ENCODE measurements around the gene ELP2.

ELP2 gene

DNA sequence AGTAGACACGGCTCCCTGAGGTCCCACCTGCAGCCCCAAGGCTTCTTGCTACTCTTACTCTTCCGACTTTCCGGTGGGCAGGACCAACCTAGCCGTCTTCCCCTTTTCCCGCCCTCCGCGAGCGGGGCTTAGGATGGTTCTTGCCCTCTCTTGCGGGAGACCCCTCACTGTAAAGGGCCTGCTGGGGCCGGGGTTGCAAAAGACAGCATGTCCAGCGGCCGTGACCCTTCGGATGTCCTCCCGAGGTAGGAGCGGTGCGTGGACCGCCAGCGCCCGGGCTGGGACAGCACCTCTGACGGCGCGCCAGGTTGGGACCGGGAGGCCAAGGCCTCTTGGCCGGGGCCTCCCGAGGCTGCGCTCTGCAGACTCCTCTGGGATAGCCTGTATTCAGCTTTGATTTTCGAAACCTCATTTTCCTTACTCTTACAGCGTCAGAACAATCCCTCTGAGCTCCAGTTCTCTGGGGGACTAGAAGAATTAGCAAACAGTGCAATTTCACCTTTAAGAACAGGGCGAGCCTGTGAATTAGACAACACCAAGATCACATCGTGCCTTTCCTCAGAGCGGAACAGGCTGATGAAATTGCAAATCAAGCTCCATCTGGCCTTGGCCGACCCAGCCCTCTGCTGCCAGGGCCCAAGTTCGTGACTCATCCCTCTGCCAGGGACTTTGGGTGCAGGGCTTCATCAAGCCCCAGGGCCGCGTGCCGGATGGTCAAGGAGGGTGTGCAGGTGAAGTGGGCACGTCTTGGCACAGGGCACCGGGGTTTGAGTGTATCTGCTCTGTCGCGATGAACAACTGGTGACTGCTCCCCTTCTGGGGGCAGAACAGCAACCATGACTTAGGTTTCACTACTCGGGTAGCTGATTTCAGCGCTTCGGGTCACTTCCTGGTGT is 58.4 kb downstream of the ELP2 start:
- Histone ChIP-seq H3K14ac (ENCODE audit: low read length) (no peak overlapping the region), H3K79me1 (ENCODE audit: low read depth, low read length) (no peaks in the 10 kb centered on the region), H3K4me1 (ENCODE audit: control insufficient read depth in 2 of 2, insufficient read depth in 1 of 2, low read depth in 1 of 2, low read length in 2 of 2) (peaks cover 0 to 2% of the 10 kb centered on the region in 2 donors), H2AFZ (ENCODE audit: low read length) (peak overlapping the region; percentile 97), H3K9me3 (replicated peaks in 1 of 2; ENCODE audit: control insufficient read depth in 2 of 2, insufficient read depth in 1 of 2, low read depth in 1 of 2, low read length in 2 of 2) (no peaks in the 10 kb centered on the region), H3K27ac (replicated peaks; ENCODE audit: low read length) (no peak overlapping the region), H3K4me2 (ENCODE audit: insufficient read depth, low read length, poor library complexity, severe bottlenecking) (peak overlapping the region; percentile 97), H2BK120ac (ENCODE audit: low read depth, low read length) (no peak overlapping the region), H2BK5ac (ENCODE audit: low read length) (no peak overlapping the region), H3K9ac (ENCODE audit: low read depth, low read length, poor library complexity) (peak overlapping the region; percentile 56), H2AK5ac (ENCODE audit: low read depth, low read length) (no peak overlapping the region), H3K4me3 (ENCODE audit: low read length in 2 of 2) (peak overlapping the region; percentile 65 to 81), H3K36me3 (replicated peaks in 1 of 2; ENCODE audit: control insufficient read depth in 2 of 2, insufficient read depth in 2 of 2, low read length in 2 of 2) (no peaks in the 10 kb centered on the region), H2BK12ac (ENCODE audit: low read length) (no peak overlapping the region), H3K18ac (ENCODE audit: low read length) (peak overlapping the region; percentile 81), H3K4ac (ENCODE audit: low read length) (no peak overlapping the region), H2BK15ac (ENCODE audit: low read length) (no peak overlapping the region), H3K23ac (ENCODE audit: low read depth, low read length, poor library complexity) (peak overlapping the region; percentile 39), H4K8ac (ENCODE audit: low read depth, low read length) (no peak overlapping the region), H4K91ac (ENCODE audit: low read depth, low read length, poor library complexity) (no peak overlapping the region), H3K27me3 (ENCODE audit: control insufficient read depth in 3 of 3, insufficient read depth in 3 of 3, low read depth in 1 of 3, low read length in 3 of 3) (peaks cover 21 to 51% (median 41%) of the 10 kb centered on the region in 3 experiments)
- WGBS, 2 donors (ENCODE audit: extremely low coverage in 2 of 2, insufficient read length in 2 of 2, insufficient replicate concordance in 1 of 2): no CpG with 5 or more reads among the region's 43 CpGs
- DNase-seq (ENCODE audit: low spot score): no peak

DNA sequence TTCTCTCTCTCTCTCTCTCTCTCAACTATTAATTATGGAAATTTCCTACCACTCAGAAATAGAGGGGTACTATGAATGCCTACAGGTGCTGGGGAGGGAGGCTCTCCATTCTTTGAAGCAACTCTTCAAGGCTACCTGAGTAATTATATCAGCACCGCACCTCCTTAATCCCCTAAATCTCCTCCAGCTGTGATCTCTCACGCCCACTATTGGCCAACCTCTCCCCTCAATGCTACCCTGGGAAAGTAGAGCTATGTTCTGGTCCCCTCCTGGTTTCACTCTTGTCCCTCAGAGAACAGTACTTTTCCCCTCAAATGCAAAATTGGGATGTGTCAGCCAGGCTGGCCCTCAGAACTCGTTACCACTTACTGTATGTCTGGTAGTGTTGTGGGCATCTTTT is 59.2 kb downstream of the ELP2 start:
- H2BK15ac ChIP-seq (ENCODE audit: low read length): no peak overlapping the region
- H3K36me3 ChIP-seq (replicated peaks in 1 of 2; ENCODE audit: control insufficient read depth in 2 of 2, insufficient read depth in 2 of 2, low read length in 2 of 2): no peaks in the 10 kb centered on the region
- no peak overlapping the region for H2BK120ac ChIP-seq (ENCODE audit: low read depth, low read length)
- no peak overlapping the region for H3K18ac ChIP-seq (ENCODE audit: low read length)
- no CpG with 5 or more reads among the region's 3 CpGs for WGBS, 2 donors (ENCODE audit: extremely low coverage in 2 of 2, insufficient read length in 2 of 2, insufficient replicate concordance in 1 of 2)
- no peak overlapping the region for H3K23ac ChIP-seq (ENCODE audit: low read depth, low read length, poor library complexity)
- no peak overlapping the region for H3K4ac ChIP-seq (ENCODE audit: low read length)
- H2AFZ ChIP-seq (ENCODE audit: low read length): no peak overlapping the region
- peaks cover 21 to 51% (median 41%) of the 10 kb centered on the region in 3 experiments for H3K27me3 ChIP-seq (ENCODE audit: control insufficient read depth in 3 of 3, insufficient read depth in 3 of 3, low read depth in 1 of 3, low read length in 3 of 3)
- no peak overlapping the region for H2BK5ac ChIP-seq (ENCODE audit: low read length)
- H2AK5ac ChIP-seq (ENCODE audit: low read depth, low read length): no peak overlapping the region
- H3K27ac ChIP-seq (replicated peaks; ENCODE audit: low read length): no peak overlapping the region
- H3K9me3 ChIP-seq (replicated peaks in 1 of 2; ENCODE audit: control insufficient read depth in 2 of 2, insufficient read depth in 1 of 2, low read depth in 1 of 2, low read length in 2 of 2): no peaks in the 10 kb centered on the region
- peaks cover 0 to 2% of the 10 kb centered on the region in 2 donors for H3K4me1 ChIP-seq (ENCODE audit: control insufficient read depth in 2 of 2, insufficient read depth in 1 of 2, low read depth in 1 of 2, low read length in 2 of 2)
- no peak overlapping the region for H2BK12ac ChIP-seq (ENCODE audit: low read length)
- H4K91ac ChIP-seq (ENCODE audit: low read depth, low read length, poor library complexity): no peak overlapping the region
- no peak overlapping the region for H3K14ac ChIP-seq (ENCODE audit: low read length)
- H3K4me3 ChIP-seq (ENCODE audit: low read length in 2 of 2): no peak overlapping the region
- no peaks in the 10 kb centered on the region for H3K79me1 ChIP-seq (ENCODE audit: low read depth, low read length)
- no peak overlapping the region for H3K4me2 ChIP-seq (ENCODE audit: insufficient read depth, low read length, poor library complexity, severe bottlenecking)
- no peak overlapping the region for H4K8ac ChIP-seq (ENCODE audit: low read depth, low read length)
- DNase-seq (ENCODE audit: low spot score): no peak
- no peak overlapping the region for H3K9ac ChIP-seq (ENCODE audit: low read depth, low read length, poor library complexity)

GRCh38 chr18:36189486-36189885 is 59.8 kb downstream of the ELP2 start:
- Histone ChIP-seq H4K8ac (ENCODE audit: low read depth, low read length) (no peak overlapping the region), H3K79me1 (ENCODE audit: low read depth, low read length) (no peaks in the 10 kb centered on the region), H2AK5ac (ENCODE audit: low read depth, low read length) (no peak overlapping the region), H4K91ac (ENCODE audit: low read depth, low read length, poor library complexity) (no peak overlapping the region), H3K4me3 (ENCODE audit: low read length in 2 of 2) (no peak overlapping the region), H2AFZ (ENCODE audit: low read length) (no peak overlapping the region), H3K4ac (ENCODE audit: low read length) (no peak overlapping the region), H3K4me1 (ENCODE audit: control insufficient read depth in 2 of 2, insufficient read depth in 1 of 2, low read depth in 1 of 2, low read length in 2 of 2) (peaks cover 0 to 2% of the 10 kb centered on the region in 2 donors), H2BK12ac (ENCODE audit: low read length) (no peak overlapping the region), H3K23ac (ENCODE audit: low read depth, low read length, poor library complexity) (no peak overlapping the region), H2BK15ac (ENCODE audit: low read length) (no peak overlapping the region), H2BK5ac (ENCODE audit: low read length) (no peak overlapping the region), H3K27ac (replicated peaks; ENCODE audit: low read length) (no peak overlapping the region), H3K18ac (ENCODE audit: low read length) (no peak overlapping the region), H3K14ac (ENCODE audit: low read length) (no peak overlapping the region), H3K9me3 (replicated peaks in 1 of 2; ENCODE audit: control insufficient read depth in 2 of 2, insufficient read depth in 1 of 2, low read depth in 1 of 2, low read length in 2 of 2) (no peaks in the 10 kb centered on the region), H3K9ac (ENCODE audit: low read depth, low read length, poor library complexity) (no peak overlapping the region), H2BK120ac (ENCODE audit: low read depth, low read length) (no peak overlapping the region), H3K36me3 (replicated peaks in 1 of 2; ENCODE audit: control insufficient read depth in 2 of 2, insufficient read depth in 2 of 2, low read length in 2 of 2) (no peaks in the 10 kb centered on the region), H3K27me3 (ENCODE audit: control insufficient read depth in 3 of 3, insufficient read depth in 3 of 3, low read depth in 1 of 3, low read length in 3 of 3) (peaks cover 21 to 51% (median 39%) of the 10 kb centered on the region in 3 experiments), H3K4me2 (ENCODE audit: insufficient read depth, low read length, poor library complexity, severe bottlenecking) (no peak overlapping the region)
- no peak for DNase-seq (ENCODE audit: low spot score)
- WGBS, 2 donors (ENCODE audit: extremely low coverage in 2 of 2, insufficient read length in 2 of 2, insufficient replicate concordance in 1 of 2): no CpG with 5 or more reads among the region's 4 CpGs

- Histone ChIP-seq H4K91ac (ENCODE audit: low read depth, low read length, poor library complexity) (no peak overlapping the region), H3K9ac (ENCODE audit: low read depth, low read length, poor library complexity) (no peak overlapping the region), H3K4me1 (ENCODE audit: control insufficient read depth in 2 of 2, insufficient read depth in 1 of 2, low read depth in 1 of 2, low read length in 2 of 2) (peaks cover 0 to 2% of the 10 kb centered on the region in 2 donors), H3K79me1 (ENCODE audit: low read depth, low read length) (no peaks in the 10 kb centered on the region), H3K4me3 (ENCODE audit: low read length in 2 of 2) (no peak overlapping the region), H3K23ac (ENCODE audit: low read depth, low read length, poor library complexity) (no peak overlapping the region), H3K4me2 (ENCODE audit: insufficient read depth, low read length, poor library complexity, severe bottlenecking) (no peak overlapping the region), H3K4ac (ENCODE audit: low read length) (no peak overlapping the region), H3K27me3 (ENCODE audit: control insufficient read depth in 3 of 3, insufficient read depth in 3 of 3, low read depth in 1 of 3, low read length in 3 of 3) (peaks cover 18 to 34% (median 25%) of the 10 kb centered on the region in 3 experiments), H2BK120ac (ENCODE audit: low read depth, low read length) (no peak overlapping the region), H2BK15ac (ENCODE audit: low read length) (no peak overlapping the region), H3K18ac (ENCODE audit: low read length) (no peak overlapping the region), H2BK5ac (ENCODE audit: low read length) (no peak overlapping the region), H2BK12ac (ENCODE audit: low read length) (no peak overlapping the region), H4K8ac (ENCODE audit: low read depth, low read length) (no peak overlapping the region), H3K14ac (ENCODE audit: low read length) (no peak overlapping the region), H3K27ac (replicated peaks; ENCODE audit: low read length) (no peak overlapping the region), H2AFZ (ENCODE audit: low read length) (no peak overlapping the region), H3K36me3 (replicated peaks in 1 of 2; ENCODE audit: control insufficient read depth in 2 of 2, insufficient read depth in 2 of 2, low read length in 2 of 2) (no peaks in the 10 kb centered on the region), H3K9me3 (replicated peaks in 1 of 2; ENCODE audit: control insufficient read depth in 2 of 2, insufficient read depth in 1 of 2, low read depth in 1 of 2, low read length in 2 of 2) (no peaks in the 10 kb centered on the region), H2AK5ac (ENCODE audit: low read depth, low read length) (no peak overlapping the region)
- no CpG with 5 or more reads among the region's 3 CpGs for WGBS, 2 donors (ENCODE audit: extremely low coverage in 2 of 2, insufficient read length in 2 of 2, insufficient replicate concordance in 1 of 2)
- DNase-seq (ENCODE audit: low spot score): no peak
These were observed 61.6 kb downstream of the ELP2 start for GRCh38 chr18:36191286-36191685.
